Measurements from ENCODE around the gene ANKRD33B.

- TF ChIP-seq CTCF (IDR thresholded peaks at IDR 0.05), result no peak
- no peak for TF ChIP-seq POLR2A (IDR thresholded peaks at IDR 0.05)
Observed at GRCh38 chr5:10552183-10553143, 11.4 kb upstream of the ANKRD33B start.

Data from esophagus squamous epithelium (tissue), 4 donors.